Body of pancreas (tissue), 4 donors: ENCODE measurements around the gene NFX1.

Source experiments
- CTCF ChIP-seq, 7 experiments: fragments of 450-650 bp in 4 of 7; fragments of 200-600 bp in 3 of 7; sonication (generic) in 3 of 7; IDR thresholded peaks; one replicate each; pipeline ENCODE4 v1.5.1; 2016 to 2019; ENCODE audit warnings: antibody characterized with exemption in 7 of 7
- POLR2A ChIP-seq, 3 donors: fragments of 450-650 bp; IDR thresholded peaks; one replicate each; pipeline ENCODE4 v1.6.1; 2016; ENCODE audit warnings: antibody characterized with exemption in 3 of 3, mild to moderate bottlenecking in 2 of 3

GRCh38 chr9:33415501-33416038 lies 125.3 kb downstream of the NFX1 start:
- TF ChIP-seq CTCF (IDR thresholded peaks at IDR 0.05), result peak; percentile 71 to 90 (median 78)
- peak in 2 of 3 donors; percentile 33 to 35 for TF ChIP-seq POLR2A (IDR thresholded peaks at IDR 0.05)
